Parathyroid adenoma (tissue), 2 donors: Measurements from ENCODE around the gene KRTAP10-8.

Experiments
- H2AFZ ChIP-seq: fragments of 300-600 bp; sonication (generic); one replicate; pipeline ENCODE4 v1.7.0; 2017; ENCODE audit warnings: antibody characterized with exemption, mild to moderate bottlenecking
- H3K27ac ChIP-seq: fragments of 300-600 bp; sonication (generic); one replicate; pipeline ENCODE4 v1.7.0; 2017
- H3K27me3 ChIP-seq: fragments of 300-600 bp; sonication (generic); one replicate; pipeline ENCODE4 v1.7.0; 2017; ENCODE audit warnings: low read length; ENCODE audit not compliant: control insufficient read depth, insufficient read depth
- H3K36me3 ChIP-seq: fragments of 300-600 bp; sonication (generic); one replicate; pipeline ENCODE4 v1.7.0; 2017; ENCODE audit warnings: low read length; ENCODE audit not compliant: control insufficient read depth, insufficient read depth
- H3K4me1 ChIP-seq: fragments of 300-600 bp; sonication (generic); one replicate; pipeline ENCODE4 v1.7.0; 2017; ENCODE audit warnings: control low read depth
- H3K4me2 ChIP-seq: fragments of 300-600 bp; sonication (generic); one replicate; pipeline ENCODE4 v1.7.0; 2017; ENCODE audit warnings: low read length
- H3K4me3 ChIP-seq: fragments of 300-600 bp; sonication (generic); one replicate; pipeline ENCODE4 v1.7.0; 2017; ENCODE audit warnings: low read depth, low read length
- H3K79me2 ChIP-seq: fragments of 300-600 bp; sonication (generic); one replicate; pipeline ENCODE4 v1.7.0; 2017; ENCODE audit warnings: control low read depth
- H3K9ac ChIP-seq: fragments of 300-600 bp; sonication (generic); one replicate; pipeline ENCODE4 v1.7.0; 2017; ENCODE audit warnings: mild to moderate bottlenecking
- H3K9me3 ChIP-seq: fragments of 300-600 bp; sonication (generic); one replicate; pipeline ENCODE4 v1.7.0; 2017; ENCODE audit warnings: low read length; ENCODE audit not compliant: control insufficient read depth
- TF ChIP-seq, protein P1 (sequence below): fragments of 300-600 bp; sonication (generic); IDR thresholded peaks from one replicate; pipeline ENCODE4 v1.7.0; 2017; ENCODE audit warnings: antibody characterized with exemption, mild to moderate bottlenecking
- donor health status: primary hyperparathyroidism.

KRTAP10-8 gene

DNA sequence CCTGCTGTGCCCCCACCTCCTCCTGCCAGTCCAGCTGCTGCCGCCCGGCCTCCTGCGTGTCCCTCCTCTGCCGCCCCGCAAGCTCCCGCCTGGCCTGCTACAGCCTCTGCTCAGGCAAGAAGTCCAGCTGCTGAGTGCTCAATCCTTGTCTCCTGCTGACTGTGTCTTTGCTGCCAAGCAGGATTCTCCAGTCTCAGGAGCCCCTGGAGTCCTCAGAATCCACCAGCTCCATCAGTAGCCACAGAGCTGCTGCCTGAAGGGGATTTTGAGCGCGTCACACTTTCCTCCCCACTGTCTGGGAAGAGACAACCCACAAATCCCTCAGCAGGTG is 35.3 kb downstream of the KRTAP10-8 start:
- H3K9ac ChIP-seq, result no peak overlapping the region
- H3K4me1 ChIP-seq, result no peaks in the 10 kb centered on the region
- H3K27me3 ChIP-seq, result no peaks in the 10 kb centered on the region
- H2AFZ ChIP-seq, result no peak overlapping the region
- H3K4me2 ChIP-seq, result no peak overlapping the region
- no peak overlapping the region for H3K4me3 ChIP-seq
- H3K36me3 ChIP-seq, result no peaks in the 10 kb centered on the region
- H3K79me2 ChIP-seq, result no peaks in the 10 kb centered on the region
- no peak overlapping the region for H3K27ac ChIP-seq
- no peaks in the 10 kb centered on the region for H3K9me3 ChIP-seq
- TF ChIP-seq, protein P1, sequence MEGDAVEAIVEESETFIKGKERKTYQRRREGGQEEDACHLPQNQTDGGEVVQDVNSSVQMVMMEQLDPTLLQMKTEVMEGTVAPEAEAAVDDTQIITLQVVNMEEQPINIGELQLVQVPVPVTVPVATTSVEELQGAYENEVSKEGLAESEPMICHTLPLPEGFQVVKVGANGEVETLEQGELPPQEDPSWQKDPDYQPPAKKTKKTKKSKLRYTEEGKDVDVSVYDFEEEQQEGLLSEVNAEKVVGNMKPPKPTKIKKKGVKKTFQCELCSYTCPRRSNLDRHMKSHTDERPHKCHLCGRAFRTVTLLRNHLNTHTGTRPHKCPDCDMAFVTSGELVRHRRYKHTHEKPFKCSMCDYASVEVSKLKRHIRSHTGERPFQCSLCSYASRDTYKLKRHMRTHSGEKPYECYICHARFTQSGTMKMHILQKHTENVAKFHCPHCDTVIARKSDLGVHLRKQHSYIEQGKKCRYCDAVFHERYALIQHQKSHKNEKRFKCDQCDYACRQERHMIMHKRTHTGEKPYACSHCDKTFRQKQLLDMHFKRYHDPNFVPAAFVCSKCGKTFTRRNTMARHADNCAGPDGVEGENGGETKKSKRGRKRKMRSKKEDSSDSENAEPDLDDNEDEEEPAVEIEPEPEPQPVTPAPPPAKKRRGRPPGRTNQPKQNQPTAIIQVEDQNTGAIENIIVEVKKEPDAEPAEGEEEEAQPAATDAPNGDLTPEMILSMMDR, result no peak

DNA sequence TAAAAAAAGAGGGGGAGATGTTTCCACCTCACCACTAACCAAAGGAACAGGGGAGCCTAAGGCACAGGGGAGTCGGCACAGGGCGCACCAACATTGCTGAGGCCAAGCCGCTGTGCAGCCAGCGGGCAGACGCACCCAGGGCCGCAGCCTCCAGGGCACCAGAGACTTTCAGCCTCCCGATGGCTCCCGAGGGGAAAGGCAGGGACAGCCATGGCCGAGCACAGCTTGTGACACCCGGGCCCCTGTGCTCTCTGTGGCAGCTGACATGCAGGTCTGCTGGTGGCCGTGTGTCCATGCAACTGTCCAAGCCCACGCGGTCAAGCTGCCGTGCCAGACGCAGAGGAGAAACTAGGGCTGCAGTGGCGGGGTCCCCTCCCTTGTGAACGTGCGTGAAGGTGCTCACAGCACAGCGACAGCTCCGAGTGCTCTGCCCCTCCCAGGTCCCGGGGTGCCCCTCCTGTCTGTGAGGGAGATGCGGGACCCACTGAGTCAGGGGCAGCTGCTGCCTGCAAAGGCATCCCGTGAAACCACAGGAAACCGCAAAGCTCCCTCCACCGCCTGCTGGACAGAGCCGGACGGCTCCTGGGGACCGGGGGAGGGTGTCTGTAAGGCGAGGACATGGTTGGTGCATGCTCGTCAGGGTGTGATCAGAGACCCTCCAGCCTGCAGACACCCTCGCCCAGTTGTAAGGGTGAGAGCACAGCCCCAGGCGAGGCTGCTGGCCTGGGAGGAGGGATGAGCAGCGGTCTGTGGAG is 36.9 kb downstream of the KRTAP10-8 start:
- Histone ChIP-seq H3K27me3 (no peaks in the 10 kb centered on the region), H3K36me3 (no peaks in the 10 kb centered on the region), H3K9ac (no peak overlapping the region), H3K79me2 (no peaks in the 10 kb centered on the region), H3K27ac (no peak overlapping the region), H2AFZ (no peak overlapping the region), H3K9me3 (no peaks in the 10 kb centered on the region), H3K4me1 (no peaks in the 10 kb centered on the region), H3K4me3 (no peak overlapping the region), H3K4me2 (no peak overlapping the region)
- TF ChIP-seq, protein P1, result no peak

DNA sequence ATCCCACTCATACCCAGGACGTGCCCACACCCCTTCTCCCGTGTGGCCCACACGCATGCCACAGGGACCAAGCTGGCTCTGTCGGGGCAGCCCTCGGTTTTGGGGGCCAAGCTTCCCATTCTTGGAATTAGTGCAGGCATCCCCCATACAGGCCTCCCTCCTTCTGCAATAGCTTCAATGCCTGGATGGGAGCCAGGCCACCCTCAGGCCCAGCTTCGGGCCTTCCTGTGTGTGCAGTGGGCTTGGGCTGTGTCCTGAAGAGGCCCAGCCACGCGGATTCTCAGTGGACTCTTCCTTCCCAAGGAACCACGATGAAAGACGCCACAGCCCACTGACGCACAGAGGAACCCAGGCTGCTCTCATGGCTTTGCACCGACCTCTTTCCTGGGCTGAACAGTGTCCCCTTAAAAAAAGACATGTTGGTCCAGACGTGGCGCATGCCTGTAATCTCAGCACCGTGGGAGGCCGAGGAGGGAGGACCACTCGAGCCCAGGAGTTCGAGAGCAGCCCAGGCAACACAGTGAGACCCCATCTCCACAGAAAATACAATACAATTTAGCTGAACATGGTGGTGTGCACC is 37.7 kb downstream of the KRTAP10-8 start:
- Histone ChIP-seq H3K79me2 (no peaks in the 10 kb centered on the region), H3K4me2 (no peak overlapping the region), H3K27ac (no peak overlapping the region), H3K9me3 (no peaks in the 10 kb centered on the region), H3K36me3 (no peaks in the 10 kb centered on the region), H3K4me3 (no peak overlapping the region), H3K4me1 (no peaks in the 10 kb centered on the region), H2AFZ (no peak overlapping the region), H3K9ac (no peak overlapping the region), H3K27me3 (no peaks in the 10 kb centered on the region)
- TF ChIP-seq, protein P1, result no peak

DNA sequence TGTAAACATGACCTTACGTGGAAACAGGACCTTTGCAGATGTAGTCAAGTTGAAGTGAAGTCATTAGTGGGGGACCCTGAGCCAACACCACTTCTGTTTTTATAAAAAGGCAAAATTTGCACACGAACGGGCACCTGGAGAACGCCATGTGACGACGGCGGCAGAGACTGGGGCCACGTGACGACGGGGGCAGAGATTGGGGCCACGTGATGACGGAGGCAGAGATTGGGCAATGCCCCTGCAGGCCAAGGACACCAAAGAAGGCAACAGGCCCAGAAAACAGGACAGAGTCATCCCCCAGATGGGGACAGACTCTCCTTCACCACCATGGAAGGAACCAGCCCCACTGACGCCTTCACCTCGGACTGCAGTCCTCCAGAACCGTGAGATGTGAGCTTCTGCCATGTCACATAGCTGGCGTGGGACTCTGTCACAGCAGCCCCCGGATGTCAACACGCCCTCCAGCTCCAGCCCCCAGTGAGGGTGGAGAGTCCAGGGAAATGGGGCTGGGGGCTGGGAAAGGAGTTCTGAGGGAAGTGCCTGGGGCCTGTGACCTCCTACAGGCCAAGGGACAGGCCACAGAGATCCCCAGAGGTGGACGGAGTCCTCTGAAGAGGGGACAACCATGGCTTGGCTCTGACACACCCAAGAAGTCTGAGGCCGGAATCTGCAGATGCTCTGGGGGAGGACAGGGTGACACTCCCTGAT is 38.5 kb downstream of the KRTAP10-8 start:
- Histone ChIP-seq H3K9ac (no peak overlapping the region), H3K79me2 (no peaks in the 10 kb centered on the region), H2AFZ (no peak overlapping the region), H3K27ac (no peak overlapping the region), H3K36me3 (no peaks in the 10 kb centered on the region), H3K9me3 (no peaks in the 10 kb centered on the region), H3K4me3 (no peak overlapping the region), H3K4me1 (no peaks in the 10 kb centered on the region), H3K4me2 (no peak overlapping the region), H3K27me3 (no peaks in the 10 kb centered on the region)
- TF ChIP-seq, protein P1, result no peak
